ENCODE results near the gene TFB2M. TPM values are rescaled to one million over a fixed set of nuclear protein-coding genes. Genes with fewer than 3 reads are reported as not detected.

The TFB2M gene
- total RNA-seq, 1 donor from 2014 or later, result 15.5 TPM

DNA sequence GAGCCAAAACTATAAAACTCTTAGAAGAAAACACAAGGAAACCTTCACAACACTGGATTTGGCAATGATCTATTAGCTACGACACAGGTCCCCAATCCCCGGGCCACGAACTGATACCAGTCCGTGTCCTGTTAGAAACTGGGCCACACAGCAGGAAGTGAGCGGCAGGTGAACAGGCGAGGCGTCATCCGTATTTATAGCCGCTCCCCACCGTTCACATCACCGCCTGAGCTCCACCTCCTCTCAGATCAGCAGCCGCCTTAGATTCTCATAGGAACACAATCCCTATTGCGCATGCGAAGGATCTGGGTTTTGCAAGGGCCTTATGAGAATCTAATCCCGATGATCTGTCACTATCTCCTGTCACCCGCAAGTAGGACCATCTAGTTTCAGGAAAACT, 11.9 kb downstream of the TFB2M start:
- H3K4me3 ChIP-seq (ENCODE audit: low read depth, low read length), result no peak overlapping the region
- no peak for TF ChIP-seq CTCF (conservative IDR thresholded peaks at IDR 0.05; ENCODE audit: low read depth, low read length)
- no peak for DNase-seq (ENCODE audit: low read depth)

DNA sequence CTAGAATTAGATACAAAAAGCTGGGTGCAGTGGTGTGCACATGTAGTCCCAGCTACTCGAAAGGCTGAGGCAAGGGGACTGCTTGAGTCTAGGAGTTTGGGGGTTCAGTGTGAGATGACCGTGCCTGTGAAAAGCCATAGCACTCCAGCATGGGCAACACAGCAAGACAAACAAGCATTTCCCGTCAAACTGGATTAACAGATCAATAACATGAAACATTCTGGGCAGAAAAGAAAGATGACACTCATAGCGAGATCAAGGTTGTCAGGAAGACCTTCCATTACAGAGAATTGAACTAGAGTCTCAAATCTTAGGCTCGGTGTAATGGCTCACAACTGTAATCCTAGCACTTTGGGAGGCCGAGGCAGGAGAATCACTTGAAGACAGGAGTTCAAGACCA, 14.0 kb downstream of the TFB2M start:
- H3K4me3 ChIP-seq (ENCODE audit: low read depth, low read length), result no peak overlapping the region
- no peak for TF ChIP-seq CTCF (conservative IDR thresholded peaks at IDR 0.05; ENCODE audit: low read depth, low read length)
- no peak for DNase-seq (ENCODE audit: low read depth)

GRCh38 chr1:246550402-246550801, 15.7 kb downstream of the TFB2M start:
- H3K4me3 ChIP-seq (ENCODE audit: low read depth, low read length), result no peak overlapping the region
- no peak for DNase-seq (ENCODE audit: low read depth)
- no peak for TF ChIP-seq CTCF (conservative IDR thresholded peaks at IDR 0.05; ENCODE audit: low read depth, low read length)

DNA sequence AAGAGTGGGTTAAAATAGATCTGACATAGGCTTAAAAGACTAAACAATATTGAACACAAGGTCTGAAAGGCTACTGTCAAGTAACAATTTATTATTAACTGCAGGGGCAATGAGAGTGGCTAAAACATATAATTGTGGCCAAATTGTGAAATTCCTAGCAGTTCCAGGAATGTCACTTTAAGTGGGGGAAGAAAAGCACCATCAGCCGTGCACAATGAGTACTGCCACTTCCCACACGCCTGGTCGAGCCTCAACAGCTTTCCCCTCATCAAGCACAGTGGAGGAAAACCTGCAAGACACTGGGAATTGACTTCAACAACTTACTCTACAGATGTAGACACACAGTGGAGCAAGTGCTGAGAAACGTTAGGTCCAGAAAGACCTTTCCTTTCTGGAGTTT, 16.4 kb downstream of the TFB2M start:
- TF ChIP-seq CTCF (conservative IDR thresholded peaks at IDR 0.05; ENCODE audit: low read depth, low read length), result no peak
- no peak for DNase-seq (ENCODE audit: low read depth)
- no peak overlapping the region for H3K4me3 ChIP-seq (ENCODE audit: low read depth, low read length)

- TF ChIP-seq CTCF (conservative IDR thresholded peaks at IDR 0.05; ENCODE audit: low read depth, low read length), result no peak
- no peak for DNase-seq (ENCODE audit: low read depth)
- H3K4me3 ChIP-seq (ENCODE audit: low read depth, low read length), result no peak overlapping the region
Measured at GRCh38 chr1:246544001-246544400, 22.1 kb downstream of the TFB2M start.

DNA sequence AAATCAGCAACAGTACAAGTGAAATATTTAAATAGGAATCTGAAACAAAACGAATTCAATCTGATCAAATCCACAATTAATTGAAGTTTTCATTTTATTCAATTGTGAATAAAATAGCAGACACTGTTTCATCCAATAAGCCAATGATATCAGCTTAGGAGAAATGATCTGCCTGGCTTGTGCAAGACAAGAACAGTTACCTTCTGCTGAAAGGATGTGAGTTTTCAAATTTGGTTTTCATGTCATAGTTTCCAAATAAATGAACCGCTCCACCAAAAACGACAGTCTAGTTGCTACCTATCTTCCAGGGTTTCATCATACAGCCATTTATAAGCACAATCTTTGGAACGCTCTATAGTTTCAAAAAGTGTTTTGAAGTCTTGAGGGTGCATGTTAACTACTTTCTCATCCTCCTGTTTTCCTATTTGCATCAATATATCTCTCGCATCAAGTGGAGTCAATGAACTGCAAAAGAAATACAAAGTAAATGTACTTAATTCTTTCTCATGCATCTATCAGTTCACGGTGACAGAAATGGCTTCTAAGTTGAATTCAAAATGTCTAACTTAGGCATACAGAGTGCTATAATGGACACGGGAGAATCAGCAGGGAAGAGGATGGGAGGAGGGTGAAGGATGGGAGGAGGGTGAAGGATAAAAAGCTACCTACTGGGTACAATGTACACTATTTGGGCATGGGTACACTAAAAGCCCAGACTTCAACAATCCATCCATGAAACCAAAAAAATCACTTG, 25.1 kb downstream of the TFB2M start:
- H3K4me3 ChIP-seq (ENCODE audit: low read depth, low read length), result no peak overlapping the region
- DNase-seq (ENCODE audit: low read depth), result no peak
- TF ChIP-seq CTCF (conservative IDR thresholded peaks at IDR 0.05; ENCODE audit: low read depth, low read length), result no peak

- no peak for DNase-seq (ENCODE audit: low read depth)
Measured at GRCh38 chr1:246537887-246538286, 28.2 kb downstream of the TFB2M start.

More at GRCh38 chr1:246537887-246538286, 28.2 kb downstream of the TFB2M start:
- no peak overlapping the region for H3K4me3 ChIP-seq (ENCODE audit: low read depth, low read length)
- no peak for TF ChIP-seq CTCF (conservative IDR thresholded peaks at IDR 0.05; ENCODE audit: low read depth, low read length)

All from epithelial cell of proximal tubule (primary cell).